ENCODE results near the gene KLHDC10.

- TF ChIP-seq CTCF (IDR thresholded peaks at IDR 0.05; ENCODE audit: poor library complexity, severe bottlenecking) = no peak
- no peak for TF ChIP-seq POLR2AphosphoS5 (IDR thresholded peaks at IDR 0.05)
- no peak for TF ChIP-seq EZH2 (IDR thresholded peaks at IDR 0.05; ENCODE audit: borderline replicate concordance, insufficient read depth, low read length, poor library complexity, severe bottlenecking)
These were observed 49.1 kb upstream of the KLHDC10 start for GRCh38 chr7:130021105-130021834.
